Bronchial epithelial cell (primary cell): Measurements from ENCODE around the gene PLD1. TPM values are rescaled to one million over a fixed set of nuclear protein-coding genes. Genes with fewer than 3 reads are reported as not detected.

ENCODE experiments used
- DNase-seq: peaks from one replicate; pipeline ENCODE4 v3.0.0-alpha.2; 2010; ENCODE audit warnings: low read depth
- FAIRE-seq: peaks from 2 replicates; lab custom pipeline; 2011; peaks lifted over from hg19 to GRCh38; lab: Jason Lieb, UNC
- H3K27me3 ChIP-seq: 2 replicates; pipeline ENCODE4 v1.5.1; 2011; ENCODE audit warnings: low read length; ENCODE audit not compliant: control insufficient read depth, insufficient read depth
- H3K36me3 ChIP-seq: 2 replicates; pipeline ENCODE4 v1.5.1; 2011; ENCODE audit warnings: low read length; ENCODE audit not compliant: control insufficient read depth, insufficient read depth
- H3K4me3 ChIP-seq: 2 replicates; pipeline ENCODE4 v1.5.1; 2011; ENCODE audit warnings: mild to moderate bottlenecking, low read depth, low read length, control low read depth
- total RNA-seq: library from RNA; depleted of rRNA; stranded (reverse); fragments of >200 nt; gene quantifications from 2 replicates; pipeline ENCODE4 v1.2.1, GENCODE V29; 2014
- TF ChIP-seq, protein P1 (sequence below): IDR thresholded peaks from 2 replicates; pipeline ENCODE4 v1.5.1; 2011; ENCODE audit warnings: mild to moderate bottlenecking, moderate library complexity, low read length, control low read depth, inconsistent platforms; ENCODE audit not compliant: insufficient read depth, severe bottlenecking

The PLD1 gene
- total RNA-seq, 1 donor from 2014 or later, result 10.5 TPM

- H3K36me3 ChIP-seq, result peaks cover 3% of the 10 kb centered on the region
- no peak overlapping the region for H3K4me3 ChIP-seq
- TF ChIP-seq, protein P1, sequence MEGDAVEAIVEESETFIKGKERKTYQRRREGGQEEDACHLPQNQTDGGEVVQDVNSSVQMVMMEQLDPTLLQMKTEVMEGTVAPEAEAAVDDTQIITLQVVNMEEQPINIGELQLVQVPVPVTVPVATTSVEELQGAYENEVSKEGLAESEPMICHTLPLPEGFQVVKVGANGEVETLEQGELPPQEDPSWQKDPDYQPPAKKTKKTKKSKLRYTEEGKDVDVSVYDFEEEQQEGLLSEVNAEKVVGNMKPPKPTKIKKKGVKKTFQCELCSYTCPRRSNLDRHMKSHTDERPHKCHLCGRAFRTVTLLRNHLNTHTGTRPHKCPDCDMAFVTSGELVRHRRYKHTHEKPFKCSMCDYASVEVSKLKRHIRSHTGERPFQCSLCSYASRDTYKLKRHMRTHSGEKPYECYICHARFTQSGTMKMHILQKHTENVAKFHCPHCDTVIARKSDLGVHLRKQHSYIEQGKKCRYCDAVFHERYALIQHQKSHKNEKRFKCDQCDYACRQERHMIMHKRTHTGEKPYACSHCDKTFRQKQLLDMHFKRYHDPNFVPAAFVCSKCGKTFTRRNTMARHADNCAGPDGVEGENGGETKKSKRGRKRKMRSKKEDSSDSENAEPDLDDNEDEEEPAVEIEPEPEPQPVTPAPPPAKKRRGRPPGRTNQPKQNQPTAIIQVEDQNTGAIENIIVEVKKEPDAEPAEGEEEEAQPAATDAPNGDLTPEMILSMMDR, result no peak
- H3K27me3 ChIP-seq, result no peaks in the 10 kb centered on the region
- DNase-seq (no peak), FAIRE-seq (no peak)
Observed at GRCh38 chr3:171687581-171687980, 122.7 kb downstream of the PLD1 start.

DNA sequence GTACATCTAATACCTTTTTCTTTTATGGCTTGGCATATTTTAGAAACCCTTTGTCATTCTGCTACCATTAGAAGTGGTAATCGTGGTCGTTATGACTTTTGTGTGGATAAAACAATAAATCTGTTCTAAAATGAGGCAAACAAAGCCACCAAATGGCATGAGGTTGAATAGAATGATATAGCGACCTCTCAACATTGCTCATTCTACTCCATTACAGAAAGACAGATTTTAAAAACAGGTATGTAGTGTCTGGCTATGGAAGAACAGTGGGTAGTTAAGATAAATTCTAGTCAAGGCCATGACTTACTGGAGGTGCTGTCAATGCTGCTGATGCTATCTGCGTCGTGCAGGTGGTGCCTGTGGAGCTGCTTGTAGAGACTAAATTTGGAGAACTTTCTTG lies 123.2 kb downstream of the PLD1 start:
- TF ChIP-seq, protein P1, result no peak
- DNase-seq, result no peak
- no peaks in the 10 kb centered on the region for H3K27me3 ChIP-seq
- no peak for FAIRE-seq
- peaks cover 3% of the 10 kb centered on the region for H3K36me3 ChIP-seq
- no peak overlapping the region for H3K4me3 ChIP-seq

DNA sequence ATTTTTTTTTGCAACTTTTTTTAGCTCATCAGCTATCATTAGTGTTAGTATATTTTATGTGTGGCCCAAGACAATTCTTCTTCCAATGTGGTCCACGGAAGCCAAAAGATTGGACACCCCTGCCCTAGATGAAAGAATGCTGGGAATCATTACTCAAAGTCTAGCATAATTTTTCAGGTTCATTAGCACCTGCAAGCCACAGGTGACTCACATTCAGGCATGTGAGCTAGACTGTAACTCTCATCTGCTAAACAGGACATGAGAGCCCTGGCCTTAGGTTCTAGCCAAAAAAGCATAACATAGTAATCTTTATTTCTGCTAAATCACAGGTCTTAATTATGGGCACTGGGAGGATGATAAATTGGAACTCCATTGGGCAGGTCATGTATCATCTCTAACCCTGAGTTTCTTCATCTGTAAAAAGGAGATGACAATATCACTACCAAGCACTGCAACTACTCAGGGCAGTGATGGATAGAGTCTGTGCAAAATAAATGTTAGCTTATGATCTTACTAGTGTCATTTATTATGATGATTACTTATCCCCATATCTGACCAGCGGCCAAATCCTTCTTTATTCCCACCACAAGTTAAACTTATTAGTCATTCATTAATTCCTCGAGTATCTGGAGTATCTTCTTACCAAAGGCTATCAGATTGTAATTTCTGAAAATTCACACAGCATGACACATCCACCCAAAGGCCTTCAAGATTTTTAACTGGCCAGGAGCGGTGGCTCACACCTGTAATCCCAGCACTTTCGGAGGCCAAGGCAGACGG lies 125.0 kb downstream of the PLD1 start:
- no peak overlapping the region for H3K4me3 ChIP-seq
- FAIRE-seq (no peak), DNase-seq (peak; percentile 10)
- TF ChIP-seq, protein P1, result no peak
- H3K27me3 ChIP-seq, result no peaks in the 10 kb centered on the region
- peaks cover 3% of the 10 kb centered on the region for H3K36me3 ChIP-seq

DNA sequence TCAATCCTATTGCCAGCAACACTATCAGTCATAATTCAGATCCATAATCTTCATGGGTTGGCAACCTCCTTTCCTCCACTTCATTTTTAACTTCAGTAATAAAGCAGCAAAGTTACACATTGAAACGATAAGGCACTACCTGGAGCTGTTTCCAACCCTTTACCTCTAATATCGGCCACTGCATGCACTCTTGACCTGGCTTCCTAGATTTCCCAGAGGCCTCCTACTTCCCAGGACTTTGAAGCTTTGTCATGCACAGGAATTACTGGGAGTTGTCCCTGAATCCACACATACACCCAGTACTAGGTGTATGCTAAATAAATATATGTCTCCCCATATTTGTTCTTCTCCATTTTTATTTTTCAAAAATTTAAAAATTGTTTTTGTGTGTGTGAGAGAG lies 126.1 kb downstream of the PLD1 start:
- Histone ChIP-seq H3K36me3 (peaks cover 3% of the 10 kb centered on the region), H3K27me3 (no peaks in the 10 kb centered on the region), H3K4me3 (no peak overlapping the region)
- TF ChIP-seq, protein P1, result no peak
- DNase-seq (no peak), FAIRE-seq (no peak)

DNA sequence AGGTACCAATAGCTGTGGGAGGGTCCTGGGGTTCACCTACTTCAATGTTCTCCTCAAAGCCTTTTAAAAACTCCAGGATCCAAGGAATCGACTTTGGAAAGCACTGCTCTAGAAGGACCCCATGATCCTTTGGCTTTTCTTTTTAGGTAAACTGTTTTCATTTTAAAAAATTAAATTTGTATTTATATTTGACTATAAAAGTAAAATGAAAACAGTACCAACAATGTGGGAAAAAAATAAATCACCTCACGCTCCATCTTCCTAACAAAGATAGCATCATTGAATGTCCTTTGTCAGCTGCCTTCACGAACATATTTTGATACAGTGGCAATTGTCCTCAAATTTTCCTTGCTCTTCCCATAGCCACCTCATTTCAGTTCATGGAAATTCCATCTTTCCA lies 127.5 kb downstream of the PLD1 start:
- TF ChIP-seq, protein P1, result no peak
- FAIRE-seq, result no peak

More for the DNA sequence above, 127.5 kb downstream of the PLD1 start:
- Histone ChIP-seq H3K4me3 (no peak overlapping the region), H3K27me3 (no peaks in the 10 kb centered on the region), H3K36me3 (no peaks in the 10 kb centered on the region)
- DNase-seq, result no peak
